ENCODE measurements around the gene EMSY. TPM values are rescaled to one million over a fixed set of nuclear protein-coding genes. Genes with fewer than 3 reads are reported as not detected.

EMSY gene
- total and polyA plus RNA-seq, 2 donors (not counting 1 experiment from before 2014, with no cell fraction given): 27.4 to 59.7 TPM

DNA sequence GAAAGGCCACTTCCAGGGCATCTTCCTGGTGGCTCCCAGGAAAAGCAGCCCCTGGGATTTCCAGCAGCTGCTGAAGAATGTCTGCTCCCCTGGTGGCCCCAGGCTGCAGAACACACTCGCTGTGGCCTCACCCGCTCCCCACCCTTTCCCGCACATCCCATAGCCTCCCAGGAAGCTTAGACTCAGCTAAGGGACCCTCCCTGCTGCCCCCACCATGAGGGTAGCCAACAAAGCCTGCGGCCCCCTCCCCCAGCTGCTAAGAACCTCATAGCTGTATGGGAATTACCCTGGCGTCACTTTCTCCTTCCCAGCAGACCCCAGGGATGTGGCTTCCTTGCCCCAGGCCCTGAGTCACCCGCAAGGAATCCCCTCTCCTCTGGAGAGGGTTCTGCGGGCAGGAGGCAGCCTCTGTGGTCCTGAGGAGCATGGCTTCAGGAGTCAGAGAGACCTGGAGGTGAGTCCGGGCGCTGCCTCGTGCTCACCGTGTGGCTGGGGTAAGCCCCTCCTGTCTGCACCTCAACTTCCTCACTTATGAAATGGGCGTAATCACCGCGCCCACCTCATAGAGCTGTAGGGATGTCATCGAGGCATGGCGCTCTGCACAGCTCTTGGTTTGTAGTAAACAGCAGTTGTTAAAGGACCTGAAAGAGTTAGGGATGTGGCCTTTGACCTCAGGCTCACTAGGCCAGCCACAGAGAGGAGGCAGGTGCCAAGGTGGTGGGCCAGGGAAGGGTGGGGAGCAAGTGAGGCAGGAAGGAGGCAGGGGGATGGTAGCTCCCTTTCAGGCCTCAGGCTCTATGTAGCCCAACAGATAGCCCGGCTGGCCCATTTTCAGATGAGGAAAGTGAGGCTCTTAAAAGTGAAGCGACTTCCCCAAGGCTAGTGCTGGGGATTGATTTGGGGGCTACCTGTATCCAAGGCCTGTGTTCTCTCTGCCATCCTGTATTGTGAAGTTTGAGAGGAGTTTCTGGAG, 154.5 kb downstream of the EMSY start:
- no peaks in the 10 kb centered on the region for H3K79me2 ChIP-seq (ENCODE audit: control insufficient read depth, insufficient read depth, low read length)
- no peaks in the 10 kb centered on the region for H3K9me3 ChIP-seq (ENCODE audit: control extremely low read depth in 1 of 3, control insufficient read depth in 2 of 3, insufficient read depth in 1 of 3, low read length in 2 of 3)
- peaks cover 36% of the 10 kb centered on the region for H3K27me3 Mint-ChIP-seq
- H3K4me3 ChIP-seq (ENCODE audit: control extremely low read depth in 1 of 5, extremely low read depth in 1 of 5, insufficient read depth in 1 of 5, low read depth in 2 of 5, low read length in 4 of 5): no peak overlapping the region
- H3K9ac ChIP-seq (ENCODE audit: low read length): no peak overlapping the region
- intact Hi-C loops (cut with micrococcal nuclease): loop anchor here (2.0 kb wide), 1 partner anchor 73 kb away; no protein-coding TSS in a partner anchor
- H4K20me1 ChIP-seq (ENCODE audit: control insufficient read depth, insufficient read depth, low read length, poor library complexity, severe bottlenecking): no peaks in the 10 kb centered on the region
- whole genome bisulfite sequencing (ENCODE audit: insufficient coverage): 95% methylated on average over 12 of the region's 18 CpGs
- ChIA-PET CTCF (interaction anchor here (0.6 to 5.7 kb wide), 32 partner anchors 9 to 492 kb away, joined by 3 to 224 read pairs (median 5); no protein-coding TSS in a partner anchor), POLR2A (interaction anchor here (1.2 kb wide), 1 partner anchor 38 kb away, joined by 3 read pairs; no protein-coding TSS in a partner anchor)
- H3K27ac ChIP-seq (ENCODE audit: low read length in 2 of 2): no peak overlapping the region
- ATAC-seq (ENCODE audit: low read depth) (no peak), DNase-seq (no peak)
- no peak overlapping the region for H3K4me2 ChIP-seq (replicated peaks; ENCODE audit: low read depth, low read length, poor library complexity, severe bottlenecking)
- TF ChIP-seq, protein P1, sequence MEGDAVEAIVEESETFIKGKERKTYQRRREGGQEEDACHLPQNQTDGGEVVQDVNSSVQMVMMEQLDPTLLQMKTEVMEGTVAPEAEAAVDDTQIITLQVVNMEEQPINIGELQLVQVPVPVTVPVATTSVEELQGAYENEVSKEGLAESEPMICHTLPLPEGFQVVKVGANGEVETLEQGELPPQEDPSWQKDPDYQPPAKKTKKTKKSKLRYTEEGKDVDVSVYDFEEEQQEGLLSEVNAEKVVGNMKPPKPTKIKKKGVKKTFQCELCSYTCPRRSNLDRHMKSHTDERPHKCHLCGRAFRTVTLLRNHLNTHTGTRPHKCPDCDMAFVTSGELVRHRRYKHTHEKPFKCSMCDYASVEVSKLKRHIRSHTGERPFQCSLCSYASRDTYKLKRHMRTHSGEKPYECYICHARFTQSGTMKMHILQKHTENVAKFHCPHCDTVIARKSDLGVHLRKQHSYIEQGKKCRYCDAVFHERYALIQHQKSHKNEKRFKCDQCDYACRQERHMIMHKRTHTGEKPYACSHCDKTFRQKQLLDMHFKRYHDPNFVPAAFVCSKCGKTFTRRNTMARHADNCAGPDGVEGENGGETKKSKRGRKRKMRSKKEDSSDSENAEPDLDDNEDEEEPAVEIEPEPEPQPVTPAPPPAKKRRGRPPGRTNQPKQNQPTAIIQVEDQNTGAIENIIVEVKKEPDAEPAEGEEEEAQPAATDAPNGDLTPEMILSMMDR (IDR thresholded peaks at IDR 0.05): no peak
- TF ChIP-seq EZH2 (IDR thresholded peaks at IDR 0.05; ENCODE audit: borderline replicate concordance, insufficient read depth, low read depth, low read length, poor library complexity, severe bottlenecking): no peak
- H3K27ac Mint-ChIP-seq: no peak overlapping the region
- H3K4me3 Mint-ChIP-seq: no peak overlapping the region
- H3K4me1 ChIP-seq (ENCODE audit: control insufficient read depth in 2 of 2, insufficient read depth in 2 of 2, low read length in 2 of 2): peaks cover 0 to 4% of the 10 kb centered on the region in 2 donors
- H3K4me1 Mint-ChIP-seq: peaks cover 5% of the 10 kb centered on the region
- H3K36me3 ChIP-seq (replicated peaks in 1 of 2; ENCODE audit: control extremely low read depth in 1 of 2, control insufficient read depth in 1 of 2, extremely low read depth in 1 of 2, insufficient read depth in 2 of 2, low read length in 1 of 2): no peaks in the 10 kb centered on the region
- H3K9me3 Mint-ChIP-seq (ENCODE audit: insufficient read depth): no peaks in the 10 kb centered on the region
- peaks cover 0 to 20% (median 2%) of the 10 kb centered on the region in 4 experiments for H3K27me3 ChIP-seq (replicated peaks in 1 of 4; ENCODE audit: control extremely low read depth in 1 of 4, control insufficient read depth in 3 of 4, insufficient read depth in 4 of 4, low read length in 3 of 4)
- H2AFZ ChIP-seq (ENCODE audit: insufficient read depth, low read depth, low read length, poor library complexity, severe bottlenecking): no peak overlapping the region
